Subcutaneous abdominal adipose tissue (tissue), 5 donors: ENCODE results near the gene LRPAP1.

Source experiments
- H3K27ac ChIP-seq: one replicate; pipeline ENCODE4 v1.7.0; 2013; ENCODE audit warnings: low read depth, mild to moderate bottlenecking, inconsistent platforms, low read length, moderate library complexity
- H3K27me3 ChIP-seq, 5 donors: one replicate each; pipeline ENCODE4 v1.7.0; 2013; ENCODE audit warnings: low read length in 5 of 5, inconsistent platforms in 1 of 5; ENCODE audit not compliant: control insufficient read depth in 5 of 5, insufficient read depth in 4 of 5
- H3K36me3 ChIP-seq, 5 donors: one replicate each; pipeline ENCODE4 v1.7.0; 2013; ENCODE audit warnings: low read length in 5 of 5; ENCODE audit not compliant: control insufficient read depth in 5 of 5, insufficient read depth in 5 of 5
- H3K4me1 ChIP-seq, 5 donors: one replicate each; pipeline ENCODE4 v1.7.0; 2013; ENCODE audit warnings: low read length in 5 of 5, mild to moderate bottlenecking in 3 of 5, moderate library complexity in 1 of 5; ENCODE audit not compliant: control insufficient read depth in 5 of 5, insufficient read depth in 5 of 5
- H3K4me3 ChIP-seq, 5 donors: one replicate each; pipeline ENCODE4 v1.7.0; 2013; ENCODE audit warnings: low read length in 5 of 5, low read depth in 1 of 5
- H3K9ac ChIP-seq, 5 donors: one replicate each; pipeline ENCODE4 v1.7.0; 2013; ENCODE audit warnings: low read length in 5 of 5, mild to moderate bottlenecking in 4 of 5, moderate library complexity in 3 of 5
- H3K9me3 ChIP-seq, 5 donors: one replicate each; pipeline ENCODE4 v1.7.0; 2013; ENCODE audit warnings: low read length in 5 of 5; ENCODE audit not compliant: control insufficient read depth in 5 of 5
- donor health status: healthy.
- donor health status: healthy.
- donor health status: healthy.
- donor health status: healthy.
- donor health status: healthy.

The LRPAP1 gene

DNA sequence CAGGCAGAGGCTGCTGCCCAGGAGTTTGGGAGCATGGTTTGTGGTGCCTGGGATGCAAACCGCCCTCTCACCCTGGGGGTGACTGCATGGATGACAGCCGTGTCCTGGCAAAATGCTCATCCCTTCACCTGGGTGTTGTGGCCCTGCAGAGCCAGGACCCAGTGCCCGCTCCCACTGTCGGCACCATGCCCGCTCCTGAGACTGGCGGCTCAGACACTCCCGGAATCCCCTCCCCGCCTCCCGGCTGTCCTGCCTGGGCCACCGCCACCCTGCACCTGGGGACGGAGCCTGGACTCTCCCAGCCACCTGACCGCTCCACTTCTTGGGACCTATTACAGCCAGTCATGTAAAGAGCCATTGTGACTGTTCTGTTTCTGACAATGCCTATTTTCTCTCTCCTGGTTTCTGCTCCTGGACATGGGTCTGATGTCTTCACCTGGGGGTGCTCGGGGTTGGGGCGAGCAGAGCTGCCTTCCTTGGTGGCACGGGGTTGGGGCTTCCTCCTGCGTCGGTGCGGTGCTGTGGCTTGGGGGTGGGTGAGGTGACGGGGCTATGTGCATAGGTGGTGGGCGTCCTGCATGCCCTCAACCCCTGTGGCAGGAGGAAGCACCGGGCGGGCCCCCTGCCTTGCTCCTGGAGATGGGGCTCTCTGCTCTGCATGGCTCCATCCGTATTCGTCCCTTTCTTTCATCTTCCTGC lies 30.9 kb downstream of the LRPAP1 start:
- H3K9ac ChIP-seq = no peak overlapping the region
- no peaks in the 10 kb centered on the region for H3K9me3 ChIP-seq
- H3K27me3 ChIP-seq = peaks cover 8 to 13% (median 11%) of the 10 kb centered on the region in 5 donors
- H3K27ac ChIP-seq = no peak overlapping the region
- peaks cover 0 to 31% (median 6%) of the 10 kb centered on the region in 5 donors for H3K4me1 ChIP-seq
- H3K36me3 ChIP-seq = peaks cover 0 to 47% (median 27%) of the 10 kb centered on the region in 5 donors
- H3K4me3 ChIP-seq = no peak overlapping the region

DNA sequence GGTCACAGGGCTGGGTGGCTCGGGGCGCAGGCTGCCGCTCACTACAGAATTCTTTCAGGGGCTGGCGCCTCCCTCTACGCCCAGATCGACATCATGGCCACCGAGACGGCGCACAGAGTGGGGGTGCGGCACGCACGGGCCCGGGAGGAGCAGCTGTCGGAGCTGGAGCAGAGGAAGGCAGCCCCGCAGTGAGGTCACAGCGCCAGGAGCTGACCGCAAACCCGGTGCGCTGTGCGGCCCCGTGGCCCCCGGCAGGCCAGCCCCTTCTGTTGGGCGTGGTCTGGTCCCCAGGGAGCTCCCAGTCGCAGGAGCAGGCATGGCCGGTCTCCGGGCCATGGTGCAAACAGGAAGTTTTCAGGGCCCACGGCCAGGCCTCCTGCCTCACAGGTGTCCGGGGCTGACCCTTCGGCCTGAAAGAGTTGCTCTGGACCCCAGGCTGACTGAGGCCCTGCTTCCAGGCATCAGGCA lies 31.6 kb downstream of the LRPAP1 start:
- Histone ChIP-seq H3K27ac (no peak overlapping the region), H3K27me3 (peaks cover 13 to 19% (median 17%) of the 10 kb centered on the region in 5 donors)

DNA sequence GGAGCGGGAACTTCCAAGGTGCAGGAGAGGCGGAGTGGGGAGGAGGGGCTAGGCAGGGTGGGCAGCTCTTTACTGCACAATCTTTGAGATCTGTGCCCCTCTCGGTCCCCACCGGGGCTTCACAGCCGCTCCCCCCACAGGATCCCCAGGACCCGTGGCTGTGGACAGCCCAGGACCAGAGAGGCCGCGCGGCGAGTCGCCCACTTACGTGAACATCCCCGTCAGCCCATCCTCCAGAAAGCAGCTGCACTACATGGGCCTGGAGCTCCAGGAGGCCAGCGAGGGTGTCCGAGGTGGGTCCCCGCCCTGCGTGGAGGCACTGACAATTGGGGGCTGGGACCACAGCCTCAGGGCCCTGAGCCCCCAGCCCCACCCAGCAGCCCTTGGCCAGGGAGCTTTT lies 32.1 kb downstream of the LRPAP1 start:
- no peak overlapping the region for H3K27ac ChIP-seq
- H3K4me1 ChIP-seq = peaks cover 0 to 31% (median 6%) of the 10 kb centered on the region in 5 donors
- H3K27me3 ChIP-seq = peaks cover 19 to 25% (median 22%) of the 10 kb centered on the region in 5 donors
- H3K9me3 ChIP-seq = no peaks in the 10 kb centered on the region
- H3K4me3 ChIP-seq = no peak overlapping the region
- H3K9ac ChIP-seq = no peak overlapping the region
- peaks cover 0 to 36% (median 18%) of the 10 kb centered on the region in 5 donors for H3K36me3 ChIP-seq

More for the DNA sequence above, 31.6 kb downstream of the LRPAP1 start:
- no peak overlapping the region for H3K9ac ChIP-seq
- peaks cover 0 to 31% (median 6%) of the 10 kb centered on the region in 5 donors for H3K4me1 ChIP-seq
- H3K36me3 ChIP-seq = peaks cover 0 to 42% (median 24%) of the 10 kb centered on the region in 5 donors
- no peaks in the 10 kb centered on the region for H3K9me3 ChIP-seq
- no peak overlapping the region for H3K4me3 ChIP-seq

DNA sequence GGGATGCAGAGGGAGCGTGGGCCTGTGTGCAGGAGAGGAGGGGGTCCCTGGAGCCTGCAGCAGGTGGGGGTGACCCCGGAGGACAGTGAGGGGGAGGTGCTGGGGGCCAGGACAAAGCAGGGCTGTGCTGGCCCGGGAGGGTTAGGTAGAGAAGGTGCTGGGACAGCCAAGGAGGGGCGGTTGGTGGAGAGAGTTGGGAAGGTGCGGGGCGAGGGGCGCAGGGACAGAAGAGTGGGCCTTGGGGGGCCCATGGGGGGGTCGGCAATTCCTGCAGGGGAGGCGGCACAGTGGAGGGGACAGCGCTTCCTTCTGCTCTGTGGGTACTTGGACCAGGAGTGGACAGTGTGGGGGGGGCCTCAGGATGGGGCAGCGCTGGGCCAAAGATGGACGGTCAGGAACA lies 32.5 kb downstream of the LRPAP1 start:
- H3K27me3 ChIP-seq = peaks cover 23 to 29% (median 26%) of the 10 kb centered on the region in 5 donors
- no peak overlapping the region for H3K27ac ChIP-seq
- H3K9ac ChIP-seq = no peak overlapping the region
- no peaks in the 10 kb centered on the region for H3K9me3 ChIP-seq
- peaks cover 0 to 31% (median 6%) of the 10 kb centered on the region in 5 donors for H3K4me1 ChIP-seq
- H3K4me3 ChIP-seq = no peak overlapping the region
- H3K36me3 ChIP-seq = peaks cover 0 to 33% (median 15%) of the 10 kb centered on the region in 5 donors

DNA sequence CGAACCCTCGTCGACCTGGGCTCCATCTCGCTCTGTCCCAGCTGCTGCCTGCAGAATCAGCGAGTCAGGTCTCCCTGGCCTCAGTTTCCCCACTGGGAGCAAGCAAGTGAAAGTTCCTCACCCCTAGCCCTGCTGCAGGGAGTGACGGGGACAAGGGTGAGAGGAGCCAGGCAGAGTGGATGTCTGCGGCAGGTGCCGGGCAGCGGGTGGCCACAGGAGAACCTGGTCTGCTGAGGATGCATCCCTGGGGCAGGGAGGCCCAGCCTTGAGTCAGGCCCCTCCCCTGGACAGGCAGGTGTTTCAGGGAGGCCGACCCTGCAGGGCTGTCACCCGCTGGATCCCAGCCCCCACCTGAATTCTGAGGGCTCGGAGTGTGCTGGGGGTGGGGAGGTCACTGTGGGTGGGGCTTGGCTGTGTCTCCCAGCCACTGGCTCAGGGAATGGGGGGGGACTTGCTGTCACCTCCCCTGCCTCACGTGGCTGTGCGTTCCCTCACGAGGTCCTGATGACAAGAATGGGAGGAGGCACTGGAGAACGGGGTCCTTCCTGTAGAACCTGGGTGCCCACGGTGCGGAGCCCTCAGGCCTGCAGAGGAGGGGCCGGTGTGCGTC lies 33.2 kb downstream of the LRPAP1 start:
- no peak overlapping the region for H3K4me3 ChIP-seq
- peaks cover 0 to 31% (median 15%) of the 10 kb centered on the region in 5 donors for H3K36me3 ChIP-seq
- H3K9me3 ChIP-seq = no peaks in the 10 kb centered on the region
- no peak overlapping the region for H3K27ac ChIP-seq
- H3K27me3 ChIP-seq = peaks cover 30 to 35% (median 33%) of the 10 kb centered on the region in 5 donors
- H3K9ac ChIP-seq = no peak overlapping the region
- H3K4me1 ChIP-seq = peaks cover 0 to 31% (median 6%) of the 10 kb centered on the region in 5 donors

DNA sequence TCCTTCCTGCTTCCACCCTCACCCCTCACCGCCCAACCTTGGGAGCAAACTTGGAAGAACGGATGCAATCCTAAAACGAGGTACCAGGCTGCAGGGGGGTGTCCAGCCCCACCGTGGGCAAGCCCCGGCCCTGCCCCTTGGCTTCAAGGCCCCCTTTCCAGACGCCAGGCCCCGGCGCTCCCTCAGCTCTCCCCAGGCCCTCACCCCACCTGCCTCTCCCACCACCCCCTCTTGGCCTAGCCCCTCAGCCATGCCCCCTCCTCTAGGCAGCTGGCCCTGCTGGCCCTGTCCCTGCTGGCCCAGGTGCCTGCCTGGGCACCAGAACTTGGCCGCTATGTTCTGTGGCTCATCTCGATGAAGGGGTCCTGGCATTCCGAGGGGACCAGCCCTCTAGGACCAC lies 33.8 kb downstream of the LRPAP1 start:
- H3K27ac ChIP-seq = no peak overlapping the region
- H3K27me3 ChIP-seq = peaks cover 36 to 41% (median 37%) of the 10 kb centered on the region in 5 donors
- no peak overlapping the region for H3K9ac ChIP-seq
- no peaks in the 10 kb centered on the region for H3K9me3 ChIP-seq
- H3K4me3 ChIP-seq = no peak overlapping the region
- peaks cover 0 to 25% (median 15%) of the 10 kb centered on the region in 5 donors for H3K36me3 ChIP-seq
- H3K4me1 ChIP-seq = peaks cover 0 to 30% (median 6%) of the 10 kb centered on the region in 5 donors

DNA sequence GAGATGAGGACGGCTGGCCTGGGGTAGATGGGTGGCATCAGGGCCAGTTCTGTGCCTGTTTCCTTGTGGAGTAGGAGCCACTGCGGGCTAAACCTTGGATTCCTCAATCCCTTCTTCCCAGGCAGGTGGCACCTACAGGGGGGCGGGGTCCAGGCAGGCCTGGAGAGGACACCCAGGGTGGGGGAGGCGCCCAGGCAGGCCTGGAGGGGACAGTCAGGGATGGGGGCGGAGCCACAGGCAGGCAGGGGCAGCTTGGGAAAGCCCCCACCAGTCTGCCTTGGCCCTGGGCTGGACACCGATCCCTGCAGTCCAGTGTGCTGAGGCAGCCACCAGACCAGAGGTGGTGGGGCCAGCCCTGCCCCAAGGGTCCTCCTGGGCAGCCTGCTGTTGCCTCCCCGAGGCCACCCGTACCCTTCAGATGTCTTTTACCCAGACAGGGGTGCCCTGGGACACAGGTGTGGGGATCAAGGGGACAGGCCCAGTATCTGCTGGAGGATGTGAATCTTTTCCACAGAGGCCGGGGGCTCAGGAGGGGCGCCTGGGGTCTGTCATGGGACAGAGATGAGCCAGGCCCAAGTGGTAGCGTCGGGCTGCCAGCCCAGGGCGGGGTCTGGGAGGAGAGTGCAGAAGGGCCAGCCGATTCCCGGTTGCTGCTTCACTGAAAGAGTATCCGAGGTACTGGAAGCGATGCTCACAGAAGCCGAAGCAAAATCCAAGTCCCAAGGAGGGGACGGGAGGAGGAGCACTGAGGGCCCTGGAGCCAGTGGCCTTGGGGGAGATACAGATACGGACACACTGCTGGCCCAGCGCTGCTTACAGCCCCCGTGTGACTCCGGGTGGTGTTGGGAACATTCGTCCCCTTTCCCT lies 34.5 kb downstream of the LRPAP1 start:
- Histone ChIP-seq H3K36me3 (peaks cover 0 to 19% (median 10%) of the 10 kb centered on the region in 5 donors), H3K9ac (no peak overlapping the region), H3K27me3 (peaks cover 40 to 47% (median 42%) of the 10 kb centered on the region in 5 donors), H3K27ac (no peak overlapping the region), H3K4me3 (no peak overlapping the region), H3K9me3 (no peaks in the 10 kb centered on the region), H3K4me1 (peaks cover 0 to 25% (median 6%) of the 10 kb centered on the region in 5 donors)

DNA sequence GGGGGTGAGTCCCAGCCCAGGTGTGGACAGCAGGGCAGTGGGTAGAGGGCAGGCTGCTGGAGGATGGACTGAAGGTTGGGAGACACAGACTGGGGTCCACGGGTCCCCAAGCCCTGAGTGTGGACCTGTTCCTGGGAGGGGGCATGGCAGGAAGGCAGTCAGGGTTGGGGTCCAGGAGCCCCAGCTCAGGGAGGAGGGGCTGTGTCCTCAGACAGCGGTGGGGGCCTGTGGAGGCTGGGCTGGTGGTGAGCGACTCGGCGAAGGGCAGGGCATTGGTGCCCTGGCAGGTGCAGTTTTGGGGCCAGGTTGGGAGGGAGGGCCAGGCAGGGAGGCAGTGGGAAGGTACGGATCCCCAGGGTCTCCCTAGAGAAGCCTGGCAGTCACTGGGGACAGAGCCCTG lies 35.1 kb downstream of the LRPAP1 start:
- Histone ChIP-seq H3K4me3 (no peak overlapping the region), H3K9me3 (no peaks in the 10 kb centered on the region), H3K4me1 (peaks cover 0 to 18% (median 6%) of the 10 kb centered on the region in 5 donors), H3K9ac (no peak overlapping the region), H3K27ac (no peak overlapping the region), H3K27me3 (peaks cover 46 to 53% (median 49%) of the 10 kb centered on the region in 5 donors), H3K36me3 (peaks cover 0 to 12% (median 4%) of the 10 kb centered on the region in 5 donors)

DNA sequence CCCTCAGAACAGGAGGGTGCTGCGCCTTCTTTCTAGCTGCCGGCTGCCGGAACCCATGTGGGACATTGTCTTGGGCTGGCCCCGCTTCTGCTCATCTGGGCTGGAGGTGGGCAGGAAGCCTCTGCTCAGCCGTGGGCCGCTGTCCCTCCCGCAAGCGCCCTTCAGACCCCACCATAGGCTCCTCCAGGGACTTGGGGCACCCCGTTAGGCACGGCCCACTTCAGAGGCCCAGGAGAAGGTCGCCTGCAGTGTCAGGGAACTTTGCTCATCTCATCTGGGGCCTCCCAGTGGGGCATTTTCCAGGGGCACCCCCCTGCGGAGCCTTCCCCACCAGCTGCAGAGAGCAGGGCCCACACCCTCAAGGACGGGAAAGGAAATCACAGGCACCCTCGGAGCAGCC lies 36.2 kb downstream of the LRPAP1 start:
- no peak overlapping the region for H3K9ac ChIP-seq
- H3K4me1 ChIP-seq = peaks cover 0 to 8% (median 4%) of the 10 kb centered on the region in 5 donors
- H3K36me3 ChIP-seq = peaks cover 0 to 4% (median 0%) of the 10 kb centered on the region in 5 donors
- H3K27ac ChIP-seq = no peak overlapping the region
- H3K4me3 ChIP-seq = no peak overlapping the region
- peaks cover 57 to 60% (median 59%) of the 10 kb centered on the region in 5 donors for H3K27me3 ChIP-seq
- H3K9me3 ChIP-seq = no peaks in the 10 kb centered on the region
